ENCODE results near the gene TIGD4. TPM values are rescaled to one million over a fixed set of nuclear protein-coding genes. Genes with fewer than 3 reads are reported as not detected.

Gene TIGD4
- total RNA-seq, 1 experiment from 2014 or later, result 2.0 TPM

DNA sequence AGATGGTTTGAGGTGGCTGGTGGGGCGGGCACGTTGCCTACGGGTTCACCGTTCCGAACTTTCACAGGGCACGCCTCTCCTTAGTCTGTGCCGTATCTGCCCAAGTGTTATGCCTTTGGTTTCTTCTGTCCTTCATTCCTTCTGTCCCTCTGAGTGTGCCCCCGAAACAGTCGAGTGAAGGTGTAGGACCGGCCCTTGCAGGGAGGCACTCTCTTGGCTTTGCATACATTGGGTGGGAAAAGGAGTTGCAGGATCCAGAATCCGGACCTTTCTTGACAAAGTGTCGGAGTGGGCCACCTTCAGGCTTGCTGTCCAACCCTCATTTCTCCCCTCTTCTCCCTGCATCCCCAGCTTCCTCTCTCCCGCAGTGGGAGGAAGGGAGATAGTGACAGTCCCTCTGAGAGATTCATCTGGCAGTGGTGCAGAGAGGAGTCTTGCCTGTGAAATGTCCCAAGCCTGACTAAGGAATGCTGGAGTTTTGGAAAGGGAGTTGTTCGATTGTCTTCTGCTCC lies 793 bp upstream of the TIGD4 start:
- H2AK5ac ChIP-seq (ENCODE audit: insufficient read length, low read length), result no peak overlapping the region
- no peak for DNase-seq
- peaks cover under 1% of the 10 kb centered on the region for H3K79me1 ChIP-seq (ENCODE audit: insufficient read depth, low read depth, low read length, poor library complexity, severe bottlenecking)
- no peaks in the 10 kb centered on the region for H3K27me3 ChIP-seq (ENCODE audit: insufficient read depth, low read length)
- H3K27ac ChIP-seq (ENCODE audit: insufficient read length, low read depth, low read length), result peak overlapping the region; percentile 50
- H2AFZ ChIP-seq (ENCODE audit: low read length), result no peak overlapping the region
- Mint-ChIP-seq H3K4me3 (peak overlapping the region; percentile 99 to 100), H3K27ac (peak overlapping the region; percentile 93 to 100 (median 100)), H3K27me3 (ENCODE audit: low read depth) (no peaks in the 10 kb centered on the region), H3K9me3 (no peaks in the 10 kb centered on the region), H3K4me1 (peaks cover 25 to 27% of the 10 kb centered on the region in 2 experiments), H3K36me3 (ENCODE audit: insufficient read depth in 1 of 3, low read depth in 3 of 3) (peaks cover 0 to 3% (median 0%) of the 10 kb centered on the region in 3 experiments; a peak in 2 of 7 replicates)
- H3K9me3 ChIP-seq (ENCODE audit: control insufficient read depth, low read depth, low read length), result no peaks in the 10 kb centered on the region
- H3K4me1 ChIP-seq (ENCODE audit: insufficient read depth, low read length), result no peaks in the 10 kb centered on the region
- no peak overlapping the region for H3K4ac ChIP-seq (ENCODE audit: low read depth, low read length)
- peaks cover 2% of the 10 kb centered on the region; the same call in 1 of the 2 replicates for H3K79me2 ChIP-seq (ENCODE audit: insufficient read depth, low read length)
- H3K23me2 ChIP-seq (ENCODE audit: insufficient read length, low read depth, low read length, poor library complexity, severe bottlenecking), result peaks cover 9% of the 10 kb centered on the region
- H2BK5ac ChIP-seq (ENCODE audit: insufficient read length, low read length), result no peak overlapping the region
- no peaks in the 10 kb centered on the region for H4K20me1 ChIP-seq (ENCODE audit: control insufficient read depth, insufficient read depth, insufficient read length)
- peak overlapping the region; percentile 81 for H3K9ac ChIP-seq (ENCODE audit: extremely low read depth, insufficient read length, low read length)
- H2BK12ac ChIP-seq (ENCODE audit: insufficient read length, low read depth, low read length), result no peak overlapping the region
- H4K8ac ChIP-seq (replicated peaks; ENCODE audit: insufficient read length, low read depth, low read length), result no peak overlapping the region
- H2BK15ac ChIP-seq (ENCODE audit: low read depth, low read length), result no peak overlapping the region
- TF ChIP-seq, protein P1, sequence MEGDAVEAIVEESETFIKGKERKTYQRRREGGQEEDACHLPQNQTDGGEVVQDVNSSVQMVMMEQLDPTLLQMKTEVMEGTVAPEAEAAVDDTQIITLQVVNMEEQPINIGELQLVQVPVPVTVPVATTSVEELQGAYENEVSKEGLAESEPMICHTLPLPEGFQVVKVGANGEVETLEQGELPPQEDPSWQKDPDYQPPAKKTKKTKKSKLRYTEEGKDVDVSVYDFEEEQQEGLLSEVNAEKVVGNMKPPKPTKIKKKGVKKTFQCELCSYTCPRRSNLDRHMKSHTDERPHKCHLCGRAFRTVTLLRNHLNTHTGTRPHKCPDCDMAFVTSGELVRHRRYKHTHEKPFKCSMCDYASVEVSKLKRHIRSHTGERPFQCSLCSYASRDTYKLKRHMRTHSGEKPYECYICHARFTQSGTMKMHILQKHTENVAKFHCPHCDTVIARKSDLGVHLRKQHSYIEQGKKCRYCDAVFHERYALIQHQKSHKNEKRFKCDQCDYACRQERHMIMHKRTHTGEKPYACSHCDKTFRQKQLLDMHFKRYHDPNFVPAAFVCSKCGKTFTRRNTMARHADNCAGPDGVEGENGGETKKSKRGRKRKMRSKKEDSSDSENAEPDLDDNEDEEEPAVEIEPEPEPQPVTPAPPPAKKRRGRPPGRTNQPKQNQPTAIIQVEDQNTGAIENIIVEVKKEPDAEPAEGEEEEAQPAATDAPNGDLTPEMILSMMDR (conservative IDR thresholded peaks at IDR 0.05), result no peak
- no peak overlapping the region for H3K56ac ChIP-seq (ENCODE audit: insufficient read length, low read depth, low read length)
- H4K5ac ChIP-seq (ENCODE audit: insufficient read length, low read depth, low read length), result no peak overlapping the region
- H2BK120ac ChIP-seq (ENCODE audit: low read depth, low read length, poor library complexity, severe bottlenecking), result no peak overlapping the region
- no peak overlapping the region for H4K91ac ChIP-seq (ENCODE audit: insufficient read length, low read depth, low read length)
- no peak overlapping the region for H2BK20ac ChIP-seq (ENCODE audit: low read depth, low read length, poor library complexity, severe bottlenecking)
- H3K14ac ChIP-seq (ENCODE audit: insufficient read depth, low read length), result no peak overlapping the region; the same call in 1 of the 2 replicates
- H3K18ac ChIP-seq (ENCODE audit: insufficient read length, low read depth, low read length), result peak overlapping the region; percentile 72
- H3T11ph ChIP-seq (ENCODE audit: low read length), result no peak overlapping the region
- H3K23ac ChIP-seq (ENCODE audit: insufficient read length, low read depth, low read length), result no peak overlapping the region
- WGBS (ENCODE audit: extremely low coverage, insufficient read length, low lambda C conversion rate), result no CpG with 5 or more reads among the region's 14 CpGs
- H3K4me2 ChIP-seq (ENCODE audit: insufficient read depth, insufficient read length, low read length), result peak overlapping the region; percentile 87

Data from H9 (cell line).